SU-DHL-6 (cell line): Measurements from ENCODE around the gene GOLPH3L.

Source experiments
- CTCF ChIP-seq: fragments of 200-600 bp; sonication (generic); IDR thresholded peaks from one replicate; pipeline ENCODE4 v1.5.1; 2017; ENCODE audit warnings: antibody characterized with exemption, mild to moderate bottlenecking, low read length, moderate library complexity; ENCODE audit not compliant: insufficient read depth, poor library complexity, severe bottlenecking
- EZH2phosphoT487 ChIP-seq: fragments of 200-600 bp; sonication (generic), shearing (Covaris generic); conservative IDR thresholded peaks from 2 replicates; pipeline ENCODE4 v1.6.1; 2018; ENCODE audit warnings: mild to moderate bottlenecking, antibody characterized with exemption, low read length, moderate library complexity, mixed read lengths

- no peak for TF ChIP-seq CTCF
- TF ChIP-seq EZH2phosphoT487: no peak
These were observed 95.4 kb downstream of the GOLPH3L start for GRCh38 chr1:150601540-150601939.
